NCI-H1105 (cell line): ENCODE results near the gene TMEM120A.
A peak's percentile ranks its signal among the peaks of the same experiment; 100 is the strongest.
"Not testable (repeated sequence)": the region's sequence is repeated elsewhere in the genome, so short reads cannot be mapped to it uniquely, and the experiment has no call there.

ENCODE experiments used
- DNase-seq: peaks from one replicate; lab custom pipeline; 2025; lab: John Stamatoyannopoulos, UW

Gene TMEM120A

DNA sequence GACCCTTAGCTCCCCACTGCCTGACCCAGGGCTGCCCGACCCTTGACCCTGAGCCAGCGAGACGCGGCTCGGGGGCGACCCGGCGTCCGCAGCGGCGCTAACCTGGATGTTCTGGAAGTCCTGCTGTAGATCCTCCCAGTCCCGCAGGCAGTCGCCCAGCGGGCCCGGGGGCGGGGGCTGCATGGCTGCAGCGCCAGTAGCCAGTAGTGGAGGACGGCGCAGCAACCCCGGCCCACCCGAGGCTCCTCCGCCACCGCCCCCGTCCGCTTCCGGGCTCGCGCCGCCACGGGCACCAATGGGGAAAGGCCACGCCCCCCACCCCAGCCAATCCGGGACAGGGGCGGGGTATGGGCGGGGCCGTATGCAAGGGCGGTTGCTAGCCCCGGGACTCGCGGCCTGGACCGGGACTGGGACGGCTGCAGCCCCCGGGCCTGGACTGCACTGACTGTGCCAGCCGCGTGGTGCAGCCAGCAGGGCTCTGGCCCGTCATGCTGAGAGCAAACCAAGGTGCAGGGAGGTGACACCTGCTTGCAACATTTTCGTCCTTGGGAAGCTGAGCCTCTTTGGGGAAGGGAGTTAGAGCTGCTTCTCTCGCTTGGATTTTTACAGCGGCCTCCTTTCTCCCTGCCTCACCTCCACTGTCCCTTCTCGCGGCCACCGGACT, at the start of gene TMEM120A:
TSS of gene TMEM120A (minus strand) at position 208 of the 664 bp plus-strand sequence. CDS start at position 183, 25 bp downstream.
- peak; percentile 93 for DNase-seq

DNA sequence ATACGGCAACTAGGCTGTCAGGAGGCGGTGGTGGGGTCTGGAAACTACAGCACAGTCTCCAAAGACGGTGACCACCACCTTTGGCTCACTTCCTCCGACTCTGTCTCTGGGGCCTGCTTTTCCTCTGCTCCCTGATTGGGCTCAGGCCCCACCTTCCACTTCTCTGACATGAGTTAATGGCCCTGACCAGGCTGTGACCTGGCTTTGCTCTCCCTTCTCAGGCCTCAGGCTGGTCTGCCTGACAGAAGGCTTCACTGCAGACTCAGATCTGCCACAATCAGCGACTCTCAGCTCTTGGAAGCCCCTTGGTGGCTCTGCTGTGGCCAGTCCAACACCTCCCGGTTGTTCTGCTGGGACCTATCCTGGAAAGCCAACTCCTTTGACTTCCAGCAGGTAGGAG, 45.7 kb upstream of the TMEM120A start:
- DNase-seq: no peak

DNA sequence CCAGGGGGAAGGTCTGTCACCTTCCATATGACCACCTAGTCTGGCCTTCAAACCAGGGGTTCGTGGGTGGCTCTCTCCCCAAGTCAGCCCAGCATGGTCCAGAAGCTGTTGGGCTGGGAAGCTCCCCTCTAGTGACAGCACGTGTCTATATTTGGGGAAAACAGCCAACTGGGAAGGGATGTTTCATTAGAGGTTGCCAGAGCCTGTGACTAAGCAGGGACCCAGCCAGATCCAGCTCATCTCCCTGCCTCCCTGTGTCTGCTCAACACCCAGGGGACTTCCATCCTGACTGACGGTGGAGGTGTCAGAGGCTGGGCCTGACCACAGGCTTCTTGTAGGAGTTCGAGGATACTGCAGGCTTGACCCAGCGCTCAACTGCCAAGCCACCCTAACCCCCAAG, 42.9 kb upstream of the TMEM120A start:
- no peak for DNase-seq

GRCh38 chr7:76031964-76032363, 37.6 kb upstream of the TMEM120A start:
- no peak for DNase-seq

- DNase-seq: not testable (repeated sequence)
These were observed 35.3 kb upstream of the TMEM120A start for GRCh38 chr7:76029682-76030081.

- DNase-seq: no peak
These were observed 28.6 kb upstream of the TMEM120A start for GRCh38 chr7:76023002-76023401.

GRCh38 chr7:76022026-76022780, 27.8 kb upstream of the TMEM120A start:
- no peak for DNase-seq

DNA sequence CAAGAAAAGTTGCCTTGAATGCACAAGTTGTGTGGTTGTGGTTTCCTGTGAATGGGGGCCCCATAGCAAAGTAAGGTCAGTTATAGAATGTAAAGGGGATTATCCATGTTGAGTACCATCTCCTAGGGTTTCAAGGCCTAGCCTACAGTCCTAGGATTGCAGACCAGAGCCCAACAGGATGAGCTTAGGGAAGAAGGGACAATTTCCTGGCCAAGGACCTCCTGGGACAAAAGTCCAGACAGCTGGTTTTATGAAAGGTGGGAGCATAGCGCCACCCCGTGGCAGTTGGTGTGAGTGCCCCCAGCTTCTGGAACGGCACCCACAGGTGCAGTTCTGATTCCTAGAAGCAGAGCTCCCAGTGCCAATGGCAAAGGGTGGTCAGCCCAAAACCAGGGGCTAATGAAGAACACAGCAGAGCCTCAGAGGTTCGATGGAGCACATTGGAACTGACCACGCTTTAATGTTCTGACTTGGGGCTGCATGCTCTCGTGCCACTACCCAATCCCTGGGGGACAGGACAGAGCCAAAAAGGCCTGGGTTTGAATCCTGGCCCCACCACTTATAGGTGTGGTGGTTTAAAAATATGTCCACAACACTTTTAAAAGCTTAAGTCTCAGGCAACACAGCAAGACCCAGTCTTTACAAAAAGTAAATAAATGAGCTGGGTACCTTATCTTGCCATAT, 25.8 kb upstream of the TMEM120A start:
- peak; percentile 23 for DNase-seq

DNA sequence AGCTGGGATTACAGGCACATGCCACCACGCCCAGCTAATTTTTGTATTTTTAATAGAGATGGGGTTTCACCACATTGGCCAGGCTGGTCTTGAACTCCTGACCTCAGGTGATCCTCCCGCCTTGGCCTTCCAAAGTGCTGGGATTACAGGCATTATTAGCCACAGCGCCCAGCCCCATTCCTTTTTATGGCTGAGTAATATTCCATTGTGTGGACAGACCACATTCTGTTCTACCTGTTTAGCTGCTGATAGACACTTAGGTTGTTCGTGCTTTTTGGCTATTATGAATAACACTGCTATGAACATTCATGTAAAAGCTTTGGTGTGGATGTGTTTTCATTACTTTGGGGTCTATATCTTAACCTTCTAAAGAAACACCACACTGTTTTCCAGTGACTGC, 24.1 kb upstream of the TMEM120A start:
- not testable (repeated sequence) for DNase-seq

GRCh38 chr7:76016191-76016947, 22.0 kb upstream of the TMEM120A start:
- no peak for DNase-seq

DNA sequence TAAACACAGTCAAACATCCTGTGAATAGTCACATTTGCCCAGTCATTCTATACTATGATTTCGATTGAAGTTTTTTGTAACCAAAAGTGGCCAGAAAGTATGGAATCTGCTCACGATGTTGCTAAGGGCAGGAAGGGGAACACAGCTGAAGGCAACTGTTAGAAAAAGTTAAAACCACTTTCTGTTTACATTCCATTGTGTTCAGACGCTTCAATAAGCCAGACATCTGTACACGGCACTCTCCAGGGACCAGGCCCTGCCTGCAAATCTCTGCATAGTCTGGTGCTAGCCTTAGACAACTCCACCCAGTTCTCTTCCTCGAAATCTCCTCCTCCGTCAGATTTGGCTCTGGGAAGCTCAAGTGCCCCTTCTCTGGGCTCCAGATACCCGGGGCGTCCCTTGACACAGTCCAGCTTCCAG, 17.1 kb upstream of the TMEM120A start:
- no peak for DNase-seq

DNA sequence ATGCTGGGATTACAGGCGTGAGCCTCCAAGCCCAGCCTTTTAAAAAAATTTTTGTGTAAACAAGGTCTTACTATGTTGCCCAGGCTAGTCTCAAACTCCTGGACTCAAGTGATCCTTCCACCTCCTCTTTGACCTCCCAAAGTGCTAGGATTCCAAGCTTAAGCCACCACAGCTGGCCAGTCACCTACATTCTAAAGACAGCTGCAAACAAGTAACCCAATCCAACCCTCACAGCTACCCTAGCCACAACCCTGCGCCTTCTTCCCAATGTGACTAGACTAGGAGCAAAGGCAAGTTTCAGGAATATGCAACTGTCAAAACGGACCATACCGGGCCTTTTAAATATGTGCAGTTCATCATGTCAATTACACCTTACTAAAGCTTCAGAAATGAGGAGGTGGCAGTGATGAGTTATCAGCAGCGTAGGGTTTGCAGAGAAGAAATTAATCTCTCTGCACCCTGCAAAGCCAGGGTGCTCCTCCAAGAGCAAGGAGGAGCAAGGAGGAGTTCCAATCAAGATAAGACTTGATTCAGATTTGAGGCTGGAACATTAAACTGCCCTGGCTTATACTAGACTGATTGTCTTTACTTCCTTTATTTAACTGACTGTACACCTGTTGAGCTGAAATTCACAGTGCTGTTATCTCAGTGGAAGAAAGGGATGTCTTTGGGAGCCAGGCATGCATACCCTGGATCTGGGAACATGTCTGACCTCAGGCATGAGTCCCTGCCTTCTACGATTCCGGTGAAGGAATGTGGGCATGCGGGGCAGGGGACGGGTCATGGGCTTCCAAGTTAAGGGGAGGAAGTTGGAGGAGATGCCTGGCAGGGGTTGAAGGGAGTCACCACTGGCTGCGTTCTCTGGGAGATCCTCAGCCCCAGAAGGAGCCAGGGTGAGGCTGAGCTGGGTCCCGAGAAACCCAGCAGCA, 15.5 kb upstream of the TMEM120A start:
- no peak for DNase-seq

GRCh38 chr7:76008156-76008687, 13.8 kb upstream of the TMEM120A start:
- no peak for DNase-seq

GRCh38 chr7:76005004-76005403, 10.6 kb upstream of the TMEM120A start:
- not testable (repeated sequence) for DNase-seq

DNA sequence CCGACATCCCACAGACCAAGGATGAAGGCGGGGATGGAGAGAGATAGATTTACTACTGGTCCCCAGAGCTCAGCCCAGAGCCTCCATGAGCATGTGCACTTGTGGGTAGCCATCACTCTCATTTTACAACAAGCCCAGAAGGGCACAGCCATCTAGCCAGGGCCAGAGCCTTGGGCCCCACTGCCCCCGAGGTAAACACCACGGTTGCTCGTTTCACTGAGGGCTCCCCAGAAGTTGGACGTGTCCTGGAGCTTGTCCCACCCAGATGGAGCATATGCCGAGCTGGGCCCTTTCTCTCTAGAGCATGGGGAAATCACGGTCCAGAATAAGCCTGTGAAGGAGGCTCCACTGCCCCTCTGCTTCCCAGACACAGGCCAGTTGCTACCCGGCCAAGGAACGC, 9.0 kb upstream of the TMEM120A start:
- no peak for DNase-seq

DNA sequence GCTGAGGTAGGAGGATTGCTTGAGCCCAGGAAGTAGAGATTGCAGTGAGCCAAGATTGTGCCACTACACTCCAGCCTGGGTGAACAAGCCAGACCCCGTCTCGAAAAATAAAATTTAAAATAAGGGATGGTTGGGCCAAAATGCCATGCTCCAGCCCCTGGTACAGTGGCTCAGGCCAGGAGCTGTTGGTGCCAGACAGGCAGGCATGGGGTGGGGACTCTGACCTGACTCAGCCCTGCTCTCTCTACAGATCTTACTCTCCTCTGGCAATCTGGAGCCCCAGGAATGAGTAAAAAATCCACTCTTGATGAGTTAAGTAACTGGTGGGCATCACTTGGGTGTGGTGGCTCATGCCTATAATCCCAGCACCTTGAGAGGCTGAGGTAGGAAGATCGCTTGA, 8.4 kb upstream of the TMEM120A start:
- DNase-seq: no peak

- DNase-seq: no peak
These were observed 7.7 kb upstream of the TMEM120A start for GRCh38 chr7:76002139-76002538.

DNA sequence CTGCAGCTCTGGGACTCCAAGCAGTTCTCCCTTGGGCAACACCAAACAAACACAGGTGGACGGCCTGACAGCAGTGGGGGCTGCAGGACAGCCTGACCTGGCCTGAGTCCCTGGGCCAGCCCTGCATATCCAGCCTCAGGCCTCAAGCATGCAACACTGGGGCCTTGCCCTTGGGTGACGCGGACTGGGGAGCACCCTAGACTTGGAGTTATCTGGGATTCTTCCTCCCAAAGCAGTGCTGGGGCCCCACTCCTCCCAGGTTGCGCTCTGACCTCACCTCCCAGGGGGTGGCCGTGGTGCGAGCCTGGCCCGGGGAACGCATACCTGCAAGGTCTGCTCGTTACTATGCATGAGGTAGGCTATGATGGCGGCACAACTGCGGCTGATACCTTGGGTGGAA, 6.2 kb upstream of the TMEM120A start:
- DNase-seq: no peak

GRCh38 chr7:75998038-75998437, 3.6 kb upstream of the TMEM120A start:
- DNase-seq: no peak

- DNase-seq: no peak
These were observed 2.1 kb upstream of the TMEM120A start for GRCh38 chr7:75996476-75996875.

DNA sequence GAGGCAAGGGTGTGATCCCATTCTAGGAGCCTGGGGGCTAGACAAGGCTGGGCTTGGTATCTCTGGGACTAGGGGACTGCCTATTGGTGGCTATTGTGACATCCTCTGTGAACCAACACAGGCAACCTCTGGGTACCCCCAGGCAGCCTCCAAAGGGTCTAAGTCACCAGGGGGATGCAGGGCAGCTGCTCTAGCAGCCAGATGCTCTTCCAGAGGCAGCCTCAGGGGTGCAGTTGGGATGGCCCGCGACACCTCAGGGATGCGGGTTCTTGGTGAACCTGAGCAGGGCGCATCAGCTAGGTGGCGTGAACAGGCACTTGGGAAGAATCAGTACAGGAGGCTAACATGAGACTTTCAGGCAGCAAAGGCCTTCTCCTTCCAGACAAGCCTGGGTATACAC, 1.6 kb upstream of the TMEM120A start:
- DNase-seq: no peak
